H1 (cell line): Measurements from ENCODE around the gene SMIM34. TPM values are rescaled to one million over a fixed set of nuclear protein-coding genes. Genes with fewer than 3 reads are reported as not detected.
"Not testable (repeated sequence)": the region's sequence is repeated elsewhere in the genome, so short reads cannot be mapped to it uniquely, and the experiment has no call there.

Source experiments
- CTCF ChIA-PET: fragments of 300-600 bp; sonication (Branson Sonifier 250); formaldehyde crosslinking; loops from one replicate; lab custom pipeline; 2021; ENCODE audit not compliant: partially characterized antibody; lab: Charles Lee
- POLR2A ChIA-PET: fragments of 300-600 bp; sonication (Branson Sonifier 250); formaldehyde crosslinking; loops from one replicate; lab custom pipeline; 2021; ENCODE audit warnings: inconsistent platforms; ENCODE audit not compliant: partially characterized antibody; lab: Charles Lee
- DNase-seq, 2 experiments: peaks; one replicate each; pipeline versions ENCODE4 v3.0.0 to v3.0.0-alpha.2; 2010 to 2022; ENCODE audit warnings: low spot score in 2 of 2, low read depth in 1 of 2, mixed read lengths in 1 of 2
- FAIRE-seq: peaks from 2 replicates; lab custom pipeline; 2011; peaks lifted over from hg19 to GRCh38; lab: Jason Lieb, UNC
- H2AFZ ChIP-seq: 2 replicates; pipeline ENCODE4 v1.8.1; 2012; ENCODE audit warnings: low read length, inconsistent platforms
- H2AK5ac ChIP-seq: 2 replicates; pipeline ENCODE4 v1.6.1; 2013; ENCODE audit warnings: low read depth, low read length
- H2BK120ac ChIP-seq: replicated peaks from 2 replicates; pipeline ENCODE3; 2013; ENCODE audit warnings: low read depth, low read length, inconsistent platforms
- H2BK12ac ChIP-seq: 2 replicates; pipeline ENCODE4 v1.6.1; 2013; ENCODE audit warnings: low read depth, low read length
- H2BK15ac ChIP-seq: 2 replicates; pipeline ENCODE4 v1.6.1; 2013; ENCODE audit warnings: low read length
- H2BK20ac ChIP-seq: 2 replicates; pipeline ENCODE4 v1.6.1; 2013; ENCODE audit warnings: low read length
- H2BK5ac ChIP-seq: 2 replicates; pipeline ENCODE4 v1.6.1; 2013; ENCODE audit warnings: low read depth, low read length
- H3K14ac ChIP-seq: 2 replicates; pipeline ENCODE4 v1.6.1; 2013; ENCODE audit warnings: inconsistent platforms; ENCODE audit not compliant: insufficient read length
- H3K18ac ChIP-seq: 2 replicates; pipeline ENCODE4 v1.6.1; 2013; ENCODE audit warnings: low read length; ENCODE audit errors: extremely low read depth
- H3K23ac ChIP-seq: 2 replicates; pipeline ENCODE4 v1.6.1; 2013; ENCODE audit warnings: inconsistent platforms; ENCODE audit not compliant: insufficient read length
- H3K23me2 ChIP-seq: 2 replicates; pipeline ENCODE4 v1.6.1; 2013; ENCODE audit warnings: low read depth, low read length
- H3K27ac ChIP-seq: 2 replicates; pipeline ENCODE4 v1.6.1; 2011; ENCODE audit warnings: low read depth, low read length, inconsistent platforms
- H3K27me3 ChIP-seq, 4 experiments: replicated peaks in 1 of 4; 1 replicate in 1 of 4; 2 replicates in 3 of 4; pipeline versions ENCODE4 v1.6.1 to v1.8.1; 2011 to 2013; ENCODE audit warnings: low read length in 3 of 4, mild to moderate bottlenecking in 3 of 4, inconsistent platforms in 2 of 4, mixed read lengths in 2 of 4, moderate library complexity in 1 of 4; ENCODE audit not compliant: control insufficient read depth in 3 of 4, insufficient read depth in 3 of 4; ENCODE audit errors: extremely low read depth in 1 of 4
- H3K36me3 ChIP-seq, 4 experiments: 2 replicates each; pipeline versions ENCODE4 v1.6.1 to v1.8.1; 2011 to 2013; ENCODE audit warnings: mild to moderate bottlenecking in 4 of 4, low read length in 3 of 4, moderate library complexity in 2 of 4, control low read depth in 1 of 4, inconsistent platforms in 1 of 4; ENCODE audit not compliant: insufficient read depth in 4 of 4, control insufficient read depth in 2 of 4
- H3K4ac ChIP-seq: replicated peaks from 2 replicates; pipeline ENCODE3; 2013; ENCODE audit warnings: low read length, low read depth, mixed read lengths, inconsistent platforms; ENCODE audit not compliant: insufficient read length
- H3K4me1 ChIP-seq, 4 experiments: replicated peaks in 1 of 4; 1 replicate in 1 of 4; 2 replicates in 3 of 4; pipeline versions ENCODE4 v1.6.1 to v1.8.1; 2011 to 2013; ENCODE audit warnings: low read length in 3 of 4, inconsistent platforms in 2 of 4, mixed read lengths in 1 of 4; ENCODE audit not compliant: insufficient read depth in 4 of 4, control insufficient read depth in 3 of 4
- H3K4me2 ChIP-seq, 2 experiments: 2 replicates each; pipeline versions ENCODE4 v1.6.1 to v1.8.1; 2011 to 2013; ENCODE audit warnings: low read depth in 2 of 2, low read length in 2 of 2, control low read depth in 1 of 2, inconsistent platforms in 1 of 2, mild to moderate bottlenecking in 1 of 2; ENCODE audit not compliant: insufficient read depth in 1 of 2
- H3K4me3 ChIP-seq, 4 experiments: fragments of 200-600, 300-600 bp in 1 of 4; sonication (generic), shearing (Covaris generic), sonication (Bioruptor Twin) in 1 of 4; 2 replicates each; pipeline versions ENCODE4 v1.5.1 to v1.8.1; 2011 to 2016; ENCODE audit warnings: low read length in 4 of 4, low read depth in 3 of 4, control low read depth in 2 of 4, inconsistent platforms in 2 of 4, mild to moderate bottlenecking in 2 of 4, mixed read lengths in 1 of 4, moderate library complexity in 1 of 4; ENCODE audit not compliant: insufficient read depth in 2 of 4; ENCODE audit errors: extremely low read depth in 1 of 4
- H3K56ac ChIP-seq: replicated peaks from 2 replicates; pipeline ENCODE3; 2013; ENCODE audit warnings: low read depth, mild to moderate bottlenecking, mixed read lengths, low read length, inconsistent platforms; ENCODE audit not compliant: insufficient read length
- H3K79me1 ChIP-seq: 2 replicates; pipeline ENCODE4 v1.6.1; 2013; ENCODE audit warnings: low read depth, low read length, control low read depth
- H3K79me2 ChIP-seq, 2 experiments: 2 replicates each; pipeline versions ENCODE4 v1.6.1 to v1.8.1; 2012 to 2013; ENCODE audit warnings: low read length in 2 of 2, mild to moderate bottlenecking in 2 of 2, inconsistent platforms in 1 of 2; ENCODE audit not compliant: insufficient read depth in 2 of 2, control insufficient read depth in 1 of 2
- H3K9ac ChIP-seq, 4 experiments: replicated peaks in 1 of 4; 1 replicate in 1 of 4; 2 replicates in 3 of 4; pipeline versions ENCODE4 v1.6.1 to v1.8.1; 2011 to 2013; ENCODE audit warnings: low read depth in 3 of 4, low read length in 3 of 4, control low read depth in 2 of 4, mild to moderate bottlenecking in 2 of 4, moderate library complexity in 2 of 4, inconsistent platforms in 1 of 4; ENCODE audit errors: extremely low read depth in 1 of 4
- H3K9me3 ChIP-seq, 2 experiments: 2 replicates each; pipeline versions ENCODE4 v1.6.1 to v1.8.1; 2012 to 2013; ENCODE audit warnings: mild to moderate bottlenecking in 2 of 2, moderate library complexity in 2 of 2, control low read depth in 1 of 2, inconsistent platforms in 1 of 2, low read depth in 1 of 2, low read length in 1 of 2, mixed read lengths in 1 of 2; ENCODE audit not compliant: insufficient read depth in 2 of 2
- H4K20me1 ChIP-seq, 2 experiments: replicated peaks in 1 of 2; 2 replicates each; pipeline versions ENCODE3 to v1.8.1; 2011 to 2013; ENCODE audit warnings: inconsistent platforms in 2 of 2, low read length in 2 of 2, mild to moderate bottlenecking in 1 of 2; ENCODE audit not compliant: insufficient read depth in 2 of 2, control insufficient read depth in 1 of 2
- H4K5ac ChIP-seq: 2 replicates; pipeline ENCODE4 v1.6.1; 2013; ENCODE audit warnings: low read length, low read depth, mixed read lengths, inconsistent platforms; ENCODE audit not compliant: insufficient read length
- H4K8ac ChIP-seq: 2 replicates; pipeline ENCODE4 v1.8.0; 2013; ENCODE audit warnings: mild to moderate bottlenecking, moderate library complexity, low read length, inconsistent platforms; ENCODE audit not compliant: insufficient read depth; ENCODE audit errors: extremely low read depth
- H4K91ac ChIP-seq: replicated peaks from 2 replicates; pipeline ENCODE3; 2013; ENCODE audit warnings: low read length, mixed read lengths, inconsistent platforms; ENCODE audit not compliant: insufficient read length
- WGBS, 2 experiments: shearing (Covaris generic) in 1 of 2; methylation state at CpG; one replicate each; pipeline versions ENCODE4 v1.1.6 to v1.1.7; 2013 to 2015; ENCODE audit warnings: low lambda C conversion rate in 2 of 2, mixed read lengths in 2 of 2, inconsistent platforms in 1 of 2, low coverage in 1 of 2, missing lambda C conversion rate in 1 of 2; ENCODE audit not compliant: insufficient replicate concordance in 2 of 2, insufficient coverage in 1 of 2, insufficient read length in 1 of 2; ENCODE audit errors: extremely low coverage in 1 of 2, missing lambda C conversion rate in 1 of 2; 5-methylcytosine and 5-hydroxymethylcytosine counted together
- polyA plus RNA-seq, 7 experiments: library from polyadenylated mRNA; depleted of rRNA in 3 of 7; stranded (reverse) in 5 of 7; unstranded in 2 of 7; fragments of >200 nt in 5 of 7; fragments of 200-250 nt in 2 of 7; gene quantifications; 1 replicate in 5 of 7; 2 replicates in 1 of 7; 4 replicates in 1 of 7; pipeline versions ENCODE4 v1.2.1 to v1.2.3, GENCODE V29; 2011 to 2013; ENCODE audit warnings: missing spikeins in 2 of 7, mixed read lengths in 2 of 7
- total RNA-seq: library from RNA; stranded (reverse); fragmentation: NEBNext Ultra II Directional; extraction: Animal tissue kit (Norgen Biotek cat#: 25700); gene quantifications from 2 replicates; pipeline ENCODE4 v1.2.1, GENCODE V29; 2021

SMIM34 gene
- total and polyA plus RNA-seq, 2 of the 8 experiments (the other 6 are each of a cell fraction or from before 2014, with no cell fraction given) = not detected

DNA sequence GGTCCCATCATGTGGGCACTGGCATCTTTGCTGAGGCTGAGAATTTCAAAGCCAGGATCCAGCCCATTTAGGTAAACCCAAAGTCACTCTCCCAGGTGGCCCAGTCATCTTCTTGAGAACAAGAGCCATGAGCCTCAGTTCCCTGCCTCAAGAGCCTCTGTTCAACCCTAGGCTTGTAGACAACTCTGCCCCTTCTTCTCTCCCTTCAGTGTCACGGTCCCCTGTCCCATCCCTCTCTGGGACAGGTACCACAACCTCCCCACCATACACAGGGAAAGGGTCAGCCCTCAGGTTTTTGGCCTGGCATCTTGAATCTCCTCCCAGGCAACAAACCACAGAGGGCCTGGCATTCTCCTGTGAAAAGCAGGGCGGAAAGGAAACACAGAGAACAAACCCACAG is 18.1 kb downstream of the SMIM34 start:
- H3K79me2 ChIP-seq, FAIRE-seq, DNase-seq, H3K23me2 ChIP-seq, CTCF ChIA-PET, H3K4me2 ChIP-seq, H2BK5ac ChIP-seq, H3K18ac ChIP-seq, POLR2A ChIA-PET, H2BK15ac ChIP-seq, H3K9ac ChIP-seq, H4K5ac ChIP-seq, H3K4me1 ChIP-seq, H3K36me3 ChIP-seq, H3K79me1 ChIP-seq, H4K20me1 ChIP-seq, H3K27ac ChIP-seq, H2AK5ac ChIP-seq, H2BK12ac ChIP-seq, H4K91ac ChIP-seq, H3K27me3 ChIP-seq, H3K4ac ChIP-seq, H4K8ac ChIP-seq, H2BK120ac ChIP-seq, H3K23ac ChIP-seq, H3K4me3 ChIP-seq, H3K9me3 ChIP-seq, H3K56ac ChIP-seq, H2BK20ac ChIP-seq, H3K14ac ChIP-seq, H2AFZ ChIP-seq: not testable (repeated sequence)
- no CpG with 5 or more reads among the region's 2 CpGs for WGBS, 2 experiments

DNA sequence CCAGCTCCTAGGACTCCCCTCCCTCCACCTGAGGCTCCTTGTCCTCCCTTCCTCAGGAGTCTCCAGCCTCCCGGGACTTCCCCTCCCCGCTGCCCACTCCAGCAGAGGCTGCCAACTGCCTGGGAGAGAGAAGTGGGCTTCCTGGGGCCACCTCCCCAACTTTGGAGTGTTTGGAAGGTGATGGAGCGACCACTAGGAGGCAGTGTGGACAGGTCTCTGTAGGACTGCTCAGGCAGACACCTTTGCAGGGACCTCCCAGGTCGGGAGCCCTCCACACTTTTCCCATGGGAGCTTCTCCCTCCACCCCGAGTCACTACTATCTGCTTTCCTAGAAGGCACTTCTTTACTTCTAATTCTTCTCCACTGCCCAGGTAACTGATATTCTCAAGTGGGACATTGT is 19.0 kb downstream of the SMIM34 start:
- H2BK20ac ChIP-seq, H3K9me3 ChIP-seq, H3K4me1 ChIP-seq, H4K8ac ChIP-seq, H3K27ac ChIP-seq, H4K5ac ChIP-seq, H2BK15ac ChIP-seq, CTCF ChIA-PET, FAIRE-seq, H3K4ac ChIP-seq, H3K79me2 ChIP-seq, H2BK120ac ChIP-seq, POLR2A ChIA-PET, H3K14ac ChIP-seq, H3K79me1 ChIP-seq, H3K27me3 ChIP-seq, DNase-seq, H3K9ac ChIP-seq, H2BK5ac ChIP-seq, H3K23ac ChIP-seq, H2AK5ac ChIP-seq, H2AFZ ChIP-seq, H3K36me3 ChIP-seq, H2BK12ac ChIP-seq, H3K23me2 ChIP-seq, H3K4me2 ChIP-seq, H3K56ac ChIP-seq, H3K18ac ChIP-seq, H3K4me3 ChIP-seq, H4K20me1 ChIP-seq, H4K91ac ChIP-seq: not testable (repeated sequence)
- no CpG with 5 or more reads among the region's 5 CpGs for WGBS, 2 experiments
